ENCODE results near the gene SDHA. TPM values are rescaled to one million over a fixed set of nuclear protein-coding genes. Genes with fewer than 3 reads are reported as not detected.

The SDHA gene
- total RNA-seq, 2 experiments from 2014 or later: 201 TPM

- no peak for DNase-seq
- CTCF ChIA-PET: interaction anchor here (1.4 kb wide), 1 partner anchor 9 kb away, joined by 3 read pairs; no protein-coding TSS in a partner anchor
- no peaks in the 10 kb centered on the region for H3K36me3 Mint-ChIP-seq
- no peak overlapping the region for H3K27ac Mint-ChIP-seq
- no peaks in the 10 kb centered on the region for H3K9me3 Mint-ChIP-seq (ENCODE audit: low read depth)
- no peak overlapping the region for H3K4me3 Mint-ChIP-seq
- peaks cover 13% of the 10 kb centered on the region for H3K27me3 Mint-ChIP-seq
- no peaks in the 10 kb centered on the region for H3K4me1 Mint-ChIP-seq
- no peak for ATAC-seq
Measured at GRCh38 chr5:179401-179800, 38.7 kb upstream of the SDHA start.

DNA sequence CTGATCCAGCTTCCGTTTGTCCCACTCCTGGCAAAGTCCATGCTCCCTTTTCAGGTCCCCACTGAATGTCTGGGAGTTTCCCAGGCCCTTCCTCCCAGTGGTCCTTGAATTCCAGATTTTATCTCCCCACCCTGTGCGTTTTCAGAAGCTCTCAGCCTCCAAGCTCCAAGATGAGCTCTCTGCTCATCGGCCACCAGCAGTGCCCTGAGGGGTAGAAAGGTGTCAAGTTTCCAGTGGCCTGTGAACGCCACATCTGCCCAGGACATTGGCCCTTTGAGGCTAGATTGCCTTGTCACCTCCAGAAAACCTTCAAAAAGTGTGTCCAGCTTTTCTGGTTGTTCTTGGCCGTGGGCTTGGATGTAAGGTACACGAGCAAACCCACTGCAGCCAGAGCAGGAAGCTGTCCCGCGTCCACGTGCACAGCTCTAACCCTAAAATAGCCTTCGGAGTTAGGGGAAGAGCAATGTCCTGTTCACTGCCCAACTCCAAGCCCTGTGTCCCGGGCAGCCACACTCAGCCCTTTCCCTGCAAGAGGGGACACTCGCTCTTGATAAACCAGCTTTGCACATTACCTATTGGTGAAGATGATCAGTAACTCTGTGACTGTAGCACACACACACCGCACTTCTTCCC, 37.7 kb upstream of the SDHA start:
- DNase-seq: no peak
- CTCF ChIA-PET: interaction anchor here (0.6 to 1.4 kb wide), 2 partner anchors 8 to 153 kb away, joined by 3 read pairs; no protein-coding TSS in a partner anchor
- ATAC-seq: no peak

DNA sequence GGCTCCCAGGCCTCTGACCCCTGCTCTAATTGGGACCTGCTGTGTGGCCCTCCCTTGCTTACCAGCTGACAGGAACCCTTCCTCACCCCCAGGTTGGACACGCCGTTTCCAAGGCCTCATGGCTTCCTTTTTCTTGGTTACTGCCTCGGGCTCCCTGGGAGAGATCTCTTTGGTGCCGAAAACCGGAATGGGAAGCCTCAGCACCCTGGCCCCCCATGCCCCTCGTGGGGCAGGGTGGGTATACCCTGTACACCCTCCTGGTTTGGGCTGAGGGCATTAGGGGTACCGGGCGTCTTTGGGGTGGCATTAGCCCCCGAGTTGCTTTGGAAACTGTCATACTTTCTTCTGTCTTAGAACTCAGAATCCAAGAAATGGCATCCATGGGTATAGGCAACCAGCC, 37.0 kb upstream of the SDHA start:
- Mint-ChIP-seq H3K27me3 (peaks cover 15% of the 10 kb centered on the region), H3K4me1 (no peaks in the 10 kb centered on the region), H3K36me3 (no peaks in the 10 kb centered on the region), H3K9me3 (ENCODE audit: low read depth) (no peaks in the 10 kb centered on the region), H3K27ac (no peak overlapping the region), H3K4me3 (no peak overlapping the region)
- CTCF ChIA-PET: interaction anchor here (1.4 kb wide), 1 partner anchor 7 kb away, joined by 3 read pairs; no protein-coding TSS in a partner anchor
- DNase-seq (no peak), ATAC-seq (no peak)

More for the DNA sequence above, 37.7 kb upstream of the SDHA start:
- H3K4me1 Mint-ChIP-seq: no peaks in the 10 kb centered on the region
- H3K4me3 Mint-ChIP-seq: no peak overlapping the region
- no peak overlapping the region for H3K27ac Mint-ChIP-seq
- H3K27me3 Mint-ChIP-seq: peaks cover 15% of the 10 kb centered on the region
- H3K9me3 Mint-ChIP-seq (ENCODE audit: low read depth): no peaks in the 10 kb centered on the region
- H3K36me3 Mint-ChIP-seq: no peaks in the 10 kb centered on the region

DNA sequence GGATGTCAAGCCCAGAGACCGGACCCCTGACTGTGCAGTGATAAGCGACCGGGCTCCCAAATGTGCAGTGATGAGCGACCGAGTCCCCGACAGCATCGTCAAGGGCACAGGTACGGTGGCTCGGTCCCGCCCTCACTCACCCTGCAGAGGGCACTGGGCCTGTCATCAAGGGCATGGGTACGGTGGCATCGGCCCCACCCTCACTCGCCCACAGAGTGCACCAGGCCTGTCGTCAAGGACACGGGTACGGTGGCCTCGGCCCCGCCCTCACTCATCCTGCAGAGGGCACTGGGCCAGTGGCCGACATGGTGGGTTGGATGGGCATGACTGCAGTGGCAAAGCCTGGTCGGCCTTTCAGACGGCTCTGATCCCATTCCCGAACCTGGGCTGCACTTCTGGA, 36.6 kb upstream of the SDHA start:
- H3K9me3 Mint-ChIP-seq (ENCODE audit: low read depth): no peaks in the 10 kb centered on the region
- no peak for ATAC-seq
- CTCF ChIA-PET: no interaction called here
- H3K4me1 Mint-ChIP-seq: no peaks in the 10 kb centered on the region
- DNase-seq: no peak
- no peak overlapping the region for H3K4me3 Mint-ChIP-seq
- no peaks in the 10 kb centered on the region for H3K36me3 Mint-ChIP-seq
- H3K27ac Mint-ChIP-seq: no peak overlapping the region
- peaks cover 15% of the 10 kb centered on the region for H3K27me3 Mint-ChIP-seq

- Mint-ChIP-seq H3K4me1 (no peaks in the 10 kb centered on the region), H3K4me3 (no peak overlapping the region), H3K9me3 (ENCODE audit: low read depth) (no peaks in the 10 kb centered on the region), H3K27ac (no peak overlapping the region), H3K36me3 (no peaks in the 10 kb centered on the region), H3K27me3 (peaks cover 15% of the 10 kb centered on the region)
- DNase-seq (no peak), ATAC-seq (no peak)
- CTCF ChIA-PET: no interaction called here
Measured at GRCh38 chr5:182126-182525, 36.0 kb upstream of the SDHA start.

- H3K27ac Mint-ChIP-seq: no peak overlapping the region
- H3K4me3 Mint-ChIP-seq: no peak overlapping the region
- DNase-seq (no peak), ATAC-seq (no peak)
- H3K9me3 Mint-ChIP-seq (ENCODE audit: low read depth): no peaks in the 10 kb centered on the region
- H3K4me1 Mint-ChIP-seq: peaks cover 10% of the 10 kb centered on the region
- peaks cover 6% of the 10 kb centered on the region for H3K27me3 Mint-ChIP-seq
- H3K36me3 Mint-ChIP-seq: no peaks in the 10 kb centered on the region
- CTCF ChIA-PET: no interaction called here
Measured at GRCh38 chr5:184471-184870, 33.6 kb upstream of the SDHA start.

DNA sequence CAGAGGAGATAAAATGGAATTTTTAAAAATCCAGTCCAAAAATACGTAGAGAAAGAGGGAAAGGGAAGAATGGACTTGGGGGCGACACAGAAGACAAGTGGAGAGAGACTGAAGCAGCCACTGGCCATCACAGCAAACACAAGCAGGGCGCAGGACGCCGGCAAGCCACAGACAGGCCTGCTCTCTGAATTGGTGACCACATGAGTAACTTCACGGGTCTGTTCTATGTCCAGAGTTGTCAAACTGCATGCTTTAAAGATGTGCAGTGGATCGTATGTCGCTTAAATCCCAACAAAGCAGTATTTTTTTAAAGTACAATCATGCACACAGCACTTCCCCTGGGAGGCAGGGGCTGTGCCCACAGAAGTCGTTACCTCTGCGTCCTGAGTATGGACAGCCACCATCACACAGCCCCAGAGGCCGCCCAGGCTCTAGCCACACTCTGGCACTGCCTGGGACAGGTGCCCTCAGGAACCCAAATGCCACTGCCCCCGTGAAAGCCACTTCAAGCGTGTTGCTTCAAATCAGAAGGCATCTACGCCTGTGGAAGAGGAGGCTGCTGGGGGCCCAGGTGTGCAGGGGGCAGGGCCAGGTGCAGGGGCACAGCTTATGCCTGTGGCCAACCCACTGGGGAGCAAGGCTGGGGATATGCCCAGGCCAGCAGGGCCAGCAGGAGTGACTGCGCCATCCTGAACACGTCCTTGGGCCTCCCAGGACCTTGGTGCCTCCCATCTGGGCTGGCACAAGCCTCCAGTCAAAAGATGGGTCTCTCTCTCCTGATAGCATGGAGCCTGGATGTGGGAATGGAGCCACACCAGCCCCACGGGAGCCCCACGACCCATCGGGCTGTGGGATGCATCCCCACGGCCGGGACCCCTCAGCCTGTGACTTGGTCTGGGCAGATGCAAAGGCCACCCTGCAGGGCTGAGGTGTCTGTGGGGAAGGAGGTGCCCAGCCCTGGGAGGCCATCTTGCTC, 32.7 kb upstream of the SDHA start:
- CTCF ChIA-PET: no interaction called here
- Mint-ChIP-seq H3K4me1 (peaks cover 12% of the 10 kb centered on the region), H3K27me3 (peaks cover 5% of the 10 kb centered on the region), H3K27ac (no peak overlapping the region), H3K9me3 (ENCODE audit: low read depth) (no peaks in the 10 kb centered on the region), H3K36me3 (no peaks in the 10 kb centered on the region), H3K4me3 (no peak overlapping the region)
- DNase-seq: no peak
- no peak for ATAC-seq

GRCh38 chr5:186091-187041, 31.8 kb upstream of the SDHA start:
- no peaks in the 10 kb centered on the region for H3K36me3 Mint-ChIP-seq
- no peak overlapping the region for H3K4me3 Mint-ChIP-seq
- H3K27ac Mint-ChIP-seq: no peak overlapping the region
- no peaks in the 10 kb centered on the region for H3K9me3 Mint-ChIP-seq (ENCODE audit: low read depth)
- peaks cover 13% of the 10 kb centered on the region for H3K4me1 Mint-ChIP-seq
- H3K27me3 Mint-ChIP-seq: peaks cover 11% of the 10 kb centered on the region
- CTCF ChIA-PET: no interaction called here
- ATAC-seq (no peak), DNase-seq (no peak)

DNA sequence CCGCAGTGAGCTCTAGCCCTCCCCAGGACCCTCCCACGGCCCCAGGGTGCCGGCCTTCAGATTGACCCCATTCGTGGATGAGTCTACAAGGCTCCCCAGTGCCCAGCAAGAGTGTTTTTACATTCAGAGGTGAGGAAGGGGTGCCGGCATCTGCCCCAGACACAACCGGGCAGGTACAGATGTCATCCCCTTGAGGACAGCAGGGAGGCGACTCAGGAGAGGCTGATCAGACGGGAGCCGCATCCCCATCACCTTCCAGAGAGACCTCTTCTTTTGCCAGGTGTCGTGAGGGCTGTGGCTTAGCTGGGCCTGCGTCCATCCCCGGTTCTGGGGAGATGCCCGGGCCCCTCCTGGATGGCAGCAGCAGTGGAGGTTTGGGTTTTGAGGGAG, 31.1 kb upstream of the SDHA start:
- H3K4me3 Mint-ChIP-seq: no peak overlapping the region
- DNase-seq: no peak
- H3K36me3 Mint-ChIP-seq: no peaks in the 10 kb centered on the region
- peaks cover 11% of the 10 kb centered on the region for H3K27me3 Mint-ChIP-seq
- H3K4me1 Mint-ChIP-seq: peaks cover 13% of the 10 kb centered on the region
- no peak for ATAC-seq
- no peak overlapping the region for H3K27ac Mint-ChIP-seq
- CTCF ChIA-PET: interaction anchor here (2.6 kb wide), 1 partner anchor 32 kb away, joined by 21 read pairs; the partner anchor contains the start of genes CCDC127 and SDHA
- H3K9me3 Mint-ChIP-seq (ENCODE audit: low read depth): no peaks in the 10 kb centered on the region

- Mint-ChIP-seq H3K36me3 (no peaks in the 10 kb centered on the region), H3K4me3 (no peak overlapping the region), H3K27me3 (peaks cover 11% of the 10 kb centered on the region), H3K27ac (no peak overlapping the region), H3K9me3 (ENCODE audit: low read depth) (no peaks in the 10 kb centered on the region), H3K4me1 (peaks cover 13% of the 10 kb centered on the region)
- DNase-seq (no peak), ATAC-seq (no peak)
- CTCF ChIA-PET: interaction anchor here (0.8 to 2.6 kb wide), 17 partner anchors 8 to 380 kb away, joined by 3 to 21 read pairs (median 4); partner anchors contain the start of genes CCDC127, PDCD6 and SDHA
Measured at GRCh38 chr5:187617-188451, 30.3 kb upstream of the SDHA start.

- H3K27ac Mint-ChIP-seq: no peak overlapping the region
- H3K9me3 Mint-ChIP-seq (ENCODE audit: low read depth): no peaks in the 10 kb centered on the region
- H3K4me3 Mint-ChIP-seq: no peak overlapping the region
- DNase-seq (peak; percentile 93), ATAC-seq (peak; percentile 98)
- peaks cover 11% of the 10 kb centered on the region for H3K27me3 Mint-ChIP-seq
- no peaks in the 10 kb centered on the region for H3K36me3 Mint-ChIP-seq
- CTCF ChIA-PET: interaction anchor here (0.5 to 2.6 kb wide), 18 partner anchors 9 to 715 kb away, joined by 3 to 21 read pairs (median 4); partner anchors contain the start of genes CCDC127, PDCD6 and SDHA
- H3K4me1 Mint-ChIP-seq: peaks cover 13% of the 10 kb centered on the region
Measured at GRCh38 chr5:188488-189481, 29.3 kb upstream of the SDHA start.

Data from activated CD8-positive, alpha-beta memory T cell treated with anti-CD3 and anti-CD28 coated beads, Interleukin-2, amount 10 ng/mL, durations not matched to agents 7 days and 5 days (primary cell).